GM18499 (cell line): ENCODE measurements around the gene TMEM120A.

Source experiments
- ATAC-seq: cut with Tn5 transposase; IDR thresholded peaks from one replicate; pipeline ENCODE4 v1.9.1; 2021; ENCODE audit warnings: moderate number of reproducible peaks; ENCODE audit not compliant: insufficient read depth, unreplicated experiment

The TMEM120A gene

DNA sequence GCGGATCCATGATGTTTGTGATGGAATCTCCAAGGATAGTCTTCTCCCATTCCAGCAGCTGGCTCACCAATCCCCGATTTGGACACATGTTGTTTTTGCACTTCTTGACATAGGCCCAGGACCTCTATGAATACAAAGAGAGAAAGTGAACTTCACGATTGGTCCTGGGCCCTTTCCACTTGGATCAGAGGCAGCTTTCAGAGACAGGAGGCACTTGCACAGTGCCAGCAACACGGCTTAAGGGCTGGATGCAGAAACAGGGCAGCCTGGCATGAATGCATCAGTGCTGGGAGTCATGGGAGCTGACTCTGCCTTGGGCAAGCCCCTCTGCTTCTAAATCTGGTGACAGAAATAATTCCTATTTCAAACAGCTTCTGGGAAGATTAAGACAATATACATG lies 2.1 kb upstream of the TMEM120A start:
- ATAC-seq: no peak

DNA sequence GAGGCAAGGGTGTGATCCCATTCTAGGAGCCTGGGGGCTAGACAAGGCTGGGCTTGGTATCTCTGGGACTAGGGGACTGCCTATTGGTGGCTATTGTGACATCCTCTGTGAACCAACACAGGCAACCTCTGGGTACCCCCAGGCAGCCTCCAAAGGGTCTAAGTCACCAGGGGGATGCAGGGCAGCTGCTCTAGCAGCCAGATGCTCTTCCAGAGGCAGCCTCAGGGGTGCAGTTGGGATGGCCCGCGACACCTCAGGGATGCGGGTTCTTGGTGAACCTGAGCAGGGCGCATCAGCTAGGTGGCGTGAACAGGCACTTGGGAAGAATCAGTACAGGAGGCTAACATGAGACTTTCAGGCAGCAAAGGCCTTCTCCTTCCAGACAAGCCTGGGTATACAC lies 1.6 kb upstream of the TMEM120A start:
- ATAC-seq: no peak

DNA sequence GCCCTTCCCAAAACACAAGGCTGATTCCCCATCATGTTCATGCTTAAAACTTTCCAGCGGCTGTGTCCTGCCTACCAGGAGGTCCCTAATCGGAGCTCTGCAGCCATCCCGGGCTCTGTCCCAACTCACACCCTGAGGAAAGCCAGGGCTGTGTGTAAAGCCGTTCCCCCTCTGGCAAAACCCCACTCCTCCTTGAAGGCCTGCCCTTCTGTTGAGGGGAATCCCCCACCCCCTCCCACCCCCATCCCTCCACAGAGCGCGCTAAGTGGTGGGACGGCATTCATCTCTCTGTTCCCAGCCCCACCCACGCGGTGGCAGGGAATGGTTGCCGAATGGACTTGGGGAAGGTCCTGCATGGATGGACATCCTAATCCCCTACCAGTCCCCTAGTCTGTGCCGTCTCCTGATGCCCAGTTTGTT lies 667 bp upstream of the TMEM120A start:
- ATAC-seq: no peak

DNA sequence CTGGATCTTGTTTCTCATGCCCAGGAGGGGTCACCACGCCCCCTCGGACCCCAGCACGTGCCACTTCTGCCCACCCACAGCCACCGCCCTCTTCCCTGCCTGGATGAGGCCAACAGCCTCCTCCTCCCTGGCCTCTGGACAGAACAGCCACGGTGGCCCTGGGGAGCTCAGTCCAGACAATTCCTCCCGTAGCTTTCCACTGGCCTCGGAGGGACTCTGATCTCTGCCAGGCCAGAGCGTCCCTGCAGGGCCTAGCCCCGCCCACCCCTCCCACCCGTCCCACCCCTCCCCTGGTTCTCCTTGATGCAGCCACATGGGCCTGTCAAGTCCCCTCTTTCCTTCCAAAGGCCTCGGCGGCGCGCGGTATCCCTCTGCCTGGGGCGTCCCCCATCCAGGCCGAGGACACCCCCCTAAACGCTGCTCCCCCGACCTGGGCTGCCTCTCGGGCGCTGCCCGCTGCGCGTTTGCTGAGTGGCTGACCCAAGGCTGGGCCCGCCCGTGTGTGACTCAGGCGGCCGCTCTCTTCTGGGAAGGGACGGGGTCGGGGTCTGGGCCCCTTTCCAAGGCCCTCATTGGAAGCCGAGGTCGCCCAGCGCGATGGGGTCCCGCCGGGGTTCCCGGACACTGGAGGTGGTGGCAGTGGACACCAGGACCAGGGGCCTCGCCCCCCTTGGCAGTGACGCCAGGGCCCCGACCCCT lies 557 bp downstream of the TMEM120A start:
- ATAC-seq: no peak

DNA sequence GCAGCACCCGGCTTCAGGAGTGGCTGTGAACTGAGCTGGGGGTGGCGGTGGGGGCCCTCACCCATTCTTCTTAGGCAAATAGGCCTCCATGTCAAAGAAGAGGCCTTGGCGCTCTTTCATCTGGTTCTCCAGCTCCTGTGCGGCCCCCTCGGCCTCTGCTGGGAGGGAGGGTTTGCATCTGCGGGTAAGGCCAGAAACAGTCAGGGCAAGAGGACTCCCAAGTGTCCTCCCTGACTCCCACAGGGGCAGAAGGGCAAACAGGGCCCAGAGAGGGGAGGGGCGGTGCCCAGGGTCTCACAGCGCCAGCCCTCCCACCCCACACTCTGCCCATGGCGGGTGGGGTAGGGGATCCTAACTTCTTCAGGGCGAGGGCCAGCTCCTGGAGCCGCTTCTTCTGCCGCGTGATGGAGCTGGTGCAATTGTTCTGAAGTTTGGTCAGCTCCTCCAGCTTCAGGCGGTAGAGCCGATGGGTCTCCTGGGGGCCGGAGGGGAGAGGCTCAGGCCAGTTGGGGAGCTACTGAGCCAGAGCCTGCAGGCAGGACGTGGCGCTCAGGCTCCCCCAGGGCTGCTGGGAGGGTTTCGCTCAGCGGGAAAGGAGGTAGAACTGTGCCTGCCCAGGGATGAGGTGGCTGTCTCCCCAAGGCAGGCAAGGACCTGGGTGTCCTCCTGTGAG lies 2.2 kb downstream of the TMEM120A start:
- ATAC-seq: no peak

DNA sequence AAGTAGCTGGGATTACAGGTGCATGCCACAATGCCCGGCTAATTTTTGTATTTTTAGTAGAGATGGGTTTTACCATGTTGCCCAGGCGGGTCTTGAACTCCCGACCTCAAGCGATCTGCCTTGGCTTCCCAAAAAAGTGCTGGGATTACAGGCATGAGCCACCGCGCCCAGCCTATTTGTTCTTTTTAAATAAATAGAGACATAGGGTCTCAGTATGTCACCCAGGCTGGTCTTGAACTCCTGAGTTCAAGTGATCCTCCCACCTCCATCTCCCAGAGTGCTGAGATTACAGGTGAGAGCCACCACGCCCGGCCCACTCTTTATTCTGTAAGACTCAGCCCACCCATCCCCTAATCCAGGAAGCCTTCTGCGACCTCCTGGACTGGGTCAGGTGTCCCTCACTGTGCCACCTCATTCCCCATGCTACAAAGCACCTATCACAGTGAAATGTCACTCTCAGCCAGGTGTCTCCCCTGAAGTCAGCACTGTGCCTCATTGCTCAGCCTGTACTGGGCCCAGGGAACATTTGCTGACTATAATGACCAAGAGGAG lies 2.8 kb downstream of the TMEM120A start:
- no peak for ATAC-seq

DNA sequence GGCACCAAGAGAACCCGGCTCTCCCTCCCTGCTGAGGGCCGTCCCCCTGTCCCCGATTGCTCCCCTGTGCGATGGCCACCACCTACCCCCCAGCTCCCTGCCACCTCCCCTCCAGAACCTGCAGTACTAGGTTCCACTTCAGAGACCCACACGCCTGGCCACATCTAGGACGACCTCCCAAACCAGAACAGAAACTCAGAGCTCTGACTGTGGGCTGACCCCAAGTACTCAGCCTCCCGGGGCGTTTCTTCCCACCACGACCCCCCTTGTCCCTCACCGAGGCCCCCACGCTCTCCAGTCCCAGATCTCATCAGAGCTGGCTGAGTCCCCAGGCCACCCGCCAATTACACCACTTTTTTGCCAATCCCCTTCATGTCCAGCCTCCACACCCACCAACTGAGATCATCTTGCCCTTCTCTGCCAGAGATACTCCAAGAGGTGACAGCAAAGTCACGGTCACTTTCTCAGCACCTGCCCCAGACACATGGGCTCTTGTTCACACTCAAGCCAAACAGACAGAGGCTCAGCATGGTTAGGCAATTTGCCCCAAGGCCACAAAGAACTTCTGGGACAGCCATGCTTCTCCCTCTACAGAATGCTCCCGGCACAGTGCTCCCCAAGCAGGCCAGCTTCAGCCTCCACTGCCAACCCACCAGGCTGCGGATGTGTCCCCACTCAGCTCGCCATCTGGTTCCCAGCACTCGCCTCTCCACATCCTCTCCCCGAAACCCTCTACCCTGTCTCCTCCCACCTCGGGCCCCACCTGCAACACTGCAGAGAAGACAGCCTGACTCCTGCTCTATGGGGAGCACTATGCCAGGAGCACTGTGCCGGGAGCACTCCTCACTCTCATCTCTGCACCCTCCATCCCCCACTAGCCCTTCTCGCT lies 4.7 kb downstream of the TMEM120A start:
- ATAC-seq: no peak

DNA sequence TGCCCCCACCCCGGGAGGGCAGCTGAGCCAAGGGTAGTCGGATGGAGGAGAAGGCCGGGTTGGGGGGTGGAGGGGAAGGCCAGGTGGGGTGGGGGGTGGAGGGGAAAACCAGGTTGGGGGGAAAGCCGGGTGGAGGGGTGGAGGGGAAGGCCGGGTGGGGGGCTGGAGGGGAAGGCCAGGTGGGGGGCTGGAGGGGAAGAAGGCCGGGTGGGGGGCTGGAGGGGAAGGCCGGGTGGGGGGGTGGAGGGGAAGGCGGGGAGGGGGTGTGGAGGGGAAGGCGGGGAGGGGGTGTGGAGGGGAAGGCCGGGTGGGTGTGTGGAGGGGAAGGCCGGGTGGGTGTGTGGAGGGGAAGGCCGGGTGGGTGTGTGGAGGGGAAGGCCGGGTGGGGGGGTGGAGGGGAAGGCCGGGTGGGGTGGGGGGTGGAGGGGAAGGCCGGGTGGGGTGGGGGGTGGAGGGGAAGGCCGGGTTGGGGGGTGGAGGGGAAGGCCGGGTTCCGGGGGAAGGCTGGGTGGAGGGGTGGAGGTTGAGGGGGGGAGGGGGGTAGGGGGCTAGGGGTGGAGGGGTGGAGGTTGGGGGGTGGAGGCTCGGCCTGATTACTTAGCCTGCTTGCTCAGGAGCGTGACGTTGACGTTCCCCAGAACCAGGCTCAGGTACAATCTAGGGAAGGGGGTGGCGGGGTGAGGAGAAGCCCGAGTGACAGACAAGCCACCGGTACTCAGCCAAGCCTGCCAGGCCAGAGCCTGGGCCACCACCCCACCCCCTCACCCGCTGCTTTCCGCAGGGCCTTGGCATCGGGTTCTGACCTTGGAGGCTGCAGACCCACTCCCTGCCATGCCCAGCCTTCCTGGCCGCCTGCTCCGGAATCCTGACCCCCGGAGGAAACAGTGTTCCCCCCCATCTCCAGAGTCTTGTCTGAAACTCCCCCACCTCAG lies 5.6 kb downstream of the TMEM120A start:
- ATAC-seq: no peak

DNA sequence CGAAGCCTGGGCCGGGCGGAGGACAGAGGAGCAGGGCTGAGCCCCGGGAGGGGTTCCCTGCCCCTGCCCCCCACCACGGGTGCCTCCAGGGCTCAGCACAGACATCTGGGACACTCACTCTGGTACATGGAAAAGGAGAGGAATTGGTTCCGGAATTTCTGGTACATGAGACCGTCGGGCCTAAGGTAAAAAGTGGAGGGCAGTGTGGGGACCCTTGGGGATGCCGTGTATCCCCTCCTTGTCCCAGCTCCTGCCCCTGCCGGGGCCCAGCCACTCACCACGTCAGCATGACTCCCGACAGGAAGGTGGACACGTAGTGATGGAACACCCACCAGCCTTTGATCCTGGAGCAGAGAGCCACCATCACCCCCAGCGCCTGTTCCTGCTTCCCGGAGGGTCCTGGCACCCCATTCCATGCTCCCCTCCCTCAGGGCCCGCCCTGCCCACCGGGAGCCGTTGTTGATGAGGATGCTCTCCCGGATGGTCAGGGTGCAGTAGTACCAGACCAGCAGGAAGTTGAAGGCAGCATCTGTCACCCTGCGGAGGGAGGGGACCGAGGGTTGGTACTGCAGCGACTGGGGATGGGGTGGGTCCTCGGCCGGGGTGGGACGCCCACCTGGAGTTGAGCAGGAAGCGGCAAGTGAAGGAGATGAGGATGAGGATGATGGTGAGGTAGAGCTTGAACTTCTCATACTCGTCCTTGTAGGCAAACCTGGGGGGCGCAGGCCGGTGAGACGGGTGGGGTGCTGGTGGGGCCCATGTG lies 6.4 kb downstream of the TMEM120A start:
- ATAC-seq: no peak

DNA sequence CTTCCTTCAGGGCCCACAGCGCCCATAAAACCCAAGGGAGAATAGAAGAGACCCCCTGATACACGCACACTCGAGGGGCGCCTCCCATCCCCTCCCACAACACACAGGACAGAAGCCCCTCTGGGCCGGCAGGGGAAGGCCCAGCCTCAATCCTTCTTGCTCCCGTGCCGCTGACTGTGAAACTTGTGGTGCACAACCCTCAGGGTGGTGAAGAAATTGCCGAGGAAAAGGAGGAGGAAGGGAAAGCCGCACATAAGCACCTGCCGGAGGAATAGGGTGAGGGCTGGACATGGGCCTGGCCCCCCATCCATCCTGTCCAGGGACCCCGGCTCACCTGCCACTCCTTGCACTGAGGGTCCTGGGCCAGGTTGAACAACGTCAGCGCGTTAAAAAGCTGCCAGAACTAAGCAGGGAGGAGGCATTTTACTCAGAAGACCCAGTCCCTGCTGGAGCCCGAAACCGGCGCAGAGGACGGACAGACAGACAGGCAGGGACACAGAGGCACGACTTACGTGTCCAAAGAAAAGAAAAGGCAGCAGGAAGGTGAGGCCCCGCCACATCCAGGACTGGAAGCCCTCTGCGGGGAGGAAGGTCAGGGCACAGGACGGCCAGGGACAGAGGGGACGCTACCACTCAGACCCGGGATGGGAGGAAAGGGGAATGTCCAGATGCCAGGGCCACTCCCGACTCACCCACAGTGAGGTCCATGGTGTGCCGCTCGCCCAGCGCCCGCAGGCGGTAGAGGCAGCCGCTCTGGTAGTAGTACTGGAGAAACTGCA lies 7.2 kb downstream of the TMEM120A start:
- ATAC-seq: no peak

DNA sequence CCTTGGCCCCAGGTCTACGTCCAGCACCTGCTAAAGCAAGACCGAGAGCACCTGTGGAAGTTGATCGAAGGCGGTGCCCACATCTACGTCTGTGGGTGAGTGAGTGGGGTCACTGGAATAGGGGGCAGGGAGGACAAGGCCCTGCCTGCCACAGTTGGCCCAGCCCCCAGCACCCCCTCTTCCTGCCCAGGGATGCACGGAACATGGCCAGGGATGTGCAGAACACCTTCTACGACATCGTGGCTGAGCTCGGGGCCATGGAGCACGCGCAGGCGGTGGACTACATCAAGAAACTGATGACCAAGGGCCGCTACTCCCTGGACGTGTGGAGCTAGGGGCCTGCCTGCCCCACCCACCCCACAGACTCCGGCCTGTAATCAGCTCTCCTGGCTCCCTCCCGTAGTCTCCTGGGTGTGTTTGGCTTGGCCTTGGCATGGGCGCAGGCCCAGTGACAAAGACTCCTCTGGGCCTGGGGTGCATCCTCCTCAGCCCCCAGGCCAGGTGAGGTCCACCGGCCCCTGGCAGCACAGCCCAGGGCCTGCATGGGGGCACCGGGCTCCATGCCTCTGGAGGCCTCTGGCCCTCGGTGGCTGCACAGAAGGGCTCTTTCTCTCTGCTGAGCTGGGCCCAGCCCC lies 8.1 kb downstream of the TMEM120A start:
- ATAC-seq: no peak

DNA sequence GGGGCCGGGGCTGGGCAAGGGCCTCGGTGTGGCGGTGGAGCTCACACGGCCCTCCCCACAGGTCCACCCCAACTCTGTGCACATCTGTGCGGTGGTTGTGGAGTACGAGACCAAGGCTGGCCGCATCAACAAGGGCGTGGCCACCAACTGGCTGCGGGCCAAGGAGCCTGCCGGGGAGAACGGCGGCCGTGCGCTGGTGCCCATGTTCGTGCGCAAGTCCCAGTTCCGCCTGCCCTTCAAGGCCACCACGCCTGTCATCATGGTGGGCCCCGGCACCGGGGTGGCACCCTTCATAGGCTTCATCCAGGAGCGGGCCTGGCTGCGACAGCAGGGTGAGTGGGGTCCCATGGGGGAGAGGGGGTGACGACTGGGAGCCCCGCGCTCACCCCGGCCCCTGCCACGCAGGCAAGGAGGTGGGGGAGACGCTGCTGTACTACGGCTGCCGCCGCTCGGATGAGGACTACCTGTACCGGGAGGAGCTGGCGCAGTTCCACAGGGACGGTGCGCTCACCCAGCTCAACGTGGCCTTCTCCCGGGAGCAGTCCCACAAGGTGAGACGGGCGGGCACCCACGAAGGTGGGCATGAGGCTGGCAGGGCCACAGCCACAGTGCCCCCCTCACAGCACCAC lies 8.8 kb downstream of the TMEM120A start:
- no peak for ATAC-seq

DNA sequence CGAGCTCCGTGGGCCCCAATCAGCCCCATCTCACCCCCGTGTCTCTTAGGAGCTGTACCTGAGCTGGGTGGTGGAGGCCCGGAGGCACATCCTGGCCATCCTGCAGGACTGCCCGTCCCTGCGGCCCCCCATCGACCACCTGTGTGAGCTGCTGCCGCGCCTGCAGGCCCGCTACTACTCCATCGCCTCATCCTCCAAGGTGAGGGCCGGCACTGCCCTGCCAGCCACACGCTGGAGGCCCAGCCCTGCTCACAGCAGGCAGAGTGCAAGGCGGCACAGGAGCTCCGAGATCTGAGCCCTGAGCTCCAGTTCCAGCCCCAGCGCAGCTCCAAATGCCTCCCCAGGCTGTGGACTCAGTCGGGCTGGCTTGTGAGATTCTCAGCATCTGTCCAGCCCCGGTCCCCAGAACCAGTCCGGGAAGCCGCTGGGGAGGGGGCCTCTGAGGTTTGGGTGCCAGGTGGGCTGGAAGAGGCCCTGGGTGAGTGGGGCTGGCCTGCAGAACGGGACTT lies 9.3 kb downstream of the TMEM120A start:
- ATAC-seq: no peak

DNA sequence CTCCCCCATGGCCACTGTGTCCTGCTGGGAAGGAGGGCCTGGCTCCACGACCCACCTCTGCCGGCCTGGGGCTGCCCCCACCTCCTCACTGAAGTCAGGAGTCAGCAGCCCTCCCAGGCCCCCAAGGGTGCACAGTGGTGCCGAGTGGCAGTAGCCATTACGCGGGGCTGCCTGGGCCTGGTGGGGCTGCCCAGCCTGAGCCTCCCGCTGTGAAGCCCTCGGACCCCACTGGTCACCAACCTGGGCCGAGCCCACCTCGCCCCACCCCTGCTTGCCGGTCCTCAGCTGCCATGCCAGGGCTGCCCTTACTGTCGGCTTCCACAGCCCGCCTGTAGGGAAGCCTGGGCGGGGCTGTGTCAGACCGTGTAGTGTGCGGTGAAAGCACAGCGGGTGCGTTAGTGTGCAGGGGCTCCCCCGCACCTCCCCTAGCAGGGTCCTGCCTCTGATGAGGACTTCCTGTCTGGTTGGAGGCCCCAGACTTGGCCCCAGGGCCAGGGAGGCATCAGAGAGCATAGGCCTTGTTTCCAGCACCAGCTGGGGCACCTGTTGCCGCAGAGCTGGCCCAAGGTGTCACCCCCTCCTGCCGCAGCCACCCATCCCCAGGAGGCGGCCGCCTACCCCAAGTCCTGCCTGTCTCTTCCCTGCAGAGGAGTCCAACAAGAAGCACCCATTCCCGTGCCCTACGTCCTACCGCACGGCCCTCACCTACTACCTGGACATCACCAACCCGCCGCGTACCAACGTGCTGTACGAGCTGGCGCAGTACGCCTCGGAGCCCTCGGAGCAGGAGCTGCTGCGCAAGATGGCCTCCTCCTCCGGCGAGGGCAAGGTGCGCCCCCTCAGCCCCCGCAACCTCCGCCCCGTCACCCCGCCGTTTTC lies 10.0 kb downstream of the TMEM120A start:
- ATAC-seq: no peak

DNA sequence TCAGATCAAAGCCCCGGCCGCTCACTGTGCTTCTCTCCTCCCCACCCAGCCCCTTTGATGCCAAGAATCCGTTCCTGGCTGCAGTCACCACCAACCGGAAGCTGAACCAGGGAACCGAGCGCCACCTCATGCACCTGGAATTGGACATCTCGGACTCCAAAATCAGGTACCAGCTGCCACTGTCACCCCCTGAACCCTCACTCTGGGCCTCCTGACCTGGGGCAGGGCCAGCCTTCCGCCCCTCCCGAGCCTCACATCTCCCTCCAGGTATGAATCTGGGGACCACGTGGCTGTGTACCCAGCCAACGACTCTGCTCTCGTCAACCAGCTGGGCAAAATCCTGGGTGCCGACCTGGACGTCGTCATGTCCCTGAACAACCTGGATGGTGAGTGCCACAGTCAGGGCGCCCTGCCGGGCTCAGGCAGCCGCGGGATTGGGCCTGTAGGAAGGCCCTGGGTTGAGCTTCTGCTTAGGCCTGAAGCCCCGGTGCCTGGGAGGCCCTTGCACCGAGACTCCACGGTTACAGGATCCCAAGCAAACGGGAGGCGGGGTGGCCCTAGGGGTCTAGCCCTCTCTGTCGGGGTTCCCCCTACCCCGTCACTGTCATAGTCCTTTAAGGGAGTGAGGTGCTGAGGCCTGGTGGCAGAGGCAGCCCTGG lies 10.8 kb downstream of the TMEM120A start:
- ATAC-seq: no peak
